Right atrium auricular region (tissue), 2 donors: Measurements from ENCODE around the gene XPNPEP2. TPM values are rescaled to one million over a fixed set of nuclear protein-coding genes. Genes with fewer than 3 reads are reported as not detected.

Experiments used
- DNase-seq: peaks from one replicate; pipeline ENCODE4 v3.0.0-alpha.2; 2019; ENCODE audit warnings: low spot score
- H3K27ac ChIP-seq, 2 donors: fragments of 200-600 bp; sonication (generic); 1 replicate in 1 of 2; 2 replicates in 1 of 2; pipeline ENCODE4 v1.5.1; 2016 to 2019
- H3K27me3 ChIP-seq, 2 donors: fragments of 200-600 bp; sonication (generic); one replicate each; pipeline versions ENCODE4 v1.5.1 to v1.6.0; 2017 to 2019
- H3K36me3 ChIP-seq: fragments of 200-600 bp; sonication (generic); one replicate; pipeline ENCODE4 v1.5.1; 2016
- H3K4me1 ChIP-seq, 2 donors: fragments of 200-600 bp; sonication (generic); one replicate each; pipeline versions ENCODE4 v1.5.1 to v1.6.0; 2017 to 2019
- H3K4me3 ChIP-seq, 2 donors: fragments of 200-600 bp; sonication (generic); 1 replicate in 1 of 2; 2 replicates in 1 of 2; pipeline ENCODE4 v1.5.1; 2017 to 2019; ENCODE audit warnings: mild to moderate bottlenecking in 1 of 2, moderate library complexity in 1 of 2
- H3K9me3 ChIP-seq, 2 donors: fragments of 200-600 bp; sonication (generic); one replicate each; pipeline ENCODE4 v1.5.1; 2019
- CTCF ChIP-seq, 2 donors: fragments of 200-600 bp; sonication (generic); IDR thresholded peaks; one replicate each; pipeline ENCODE4 v1.5.1; 2019; ENCODE audit warnings: antibody characterized with exemption in 2 of 2
- total RNA-seq, 2 donors: library from RNA; depleted of rRNA; stranded (reverse); fragments of >200 nt; gene quantifications; one replicate each; pipeline ENCODE4 v1.1.0, GENCODE V29; 2016

The XPNPEP2 gene
- total RNA-seq, 2 donors from 2014 or later: 2.0 to 3.5 TPM

DNA sequence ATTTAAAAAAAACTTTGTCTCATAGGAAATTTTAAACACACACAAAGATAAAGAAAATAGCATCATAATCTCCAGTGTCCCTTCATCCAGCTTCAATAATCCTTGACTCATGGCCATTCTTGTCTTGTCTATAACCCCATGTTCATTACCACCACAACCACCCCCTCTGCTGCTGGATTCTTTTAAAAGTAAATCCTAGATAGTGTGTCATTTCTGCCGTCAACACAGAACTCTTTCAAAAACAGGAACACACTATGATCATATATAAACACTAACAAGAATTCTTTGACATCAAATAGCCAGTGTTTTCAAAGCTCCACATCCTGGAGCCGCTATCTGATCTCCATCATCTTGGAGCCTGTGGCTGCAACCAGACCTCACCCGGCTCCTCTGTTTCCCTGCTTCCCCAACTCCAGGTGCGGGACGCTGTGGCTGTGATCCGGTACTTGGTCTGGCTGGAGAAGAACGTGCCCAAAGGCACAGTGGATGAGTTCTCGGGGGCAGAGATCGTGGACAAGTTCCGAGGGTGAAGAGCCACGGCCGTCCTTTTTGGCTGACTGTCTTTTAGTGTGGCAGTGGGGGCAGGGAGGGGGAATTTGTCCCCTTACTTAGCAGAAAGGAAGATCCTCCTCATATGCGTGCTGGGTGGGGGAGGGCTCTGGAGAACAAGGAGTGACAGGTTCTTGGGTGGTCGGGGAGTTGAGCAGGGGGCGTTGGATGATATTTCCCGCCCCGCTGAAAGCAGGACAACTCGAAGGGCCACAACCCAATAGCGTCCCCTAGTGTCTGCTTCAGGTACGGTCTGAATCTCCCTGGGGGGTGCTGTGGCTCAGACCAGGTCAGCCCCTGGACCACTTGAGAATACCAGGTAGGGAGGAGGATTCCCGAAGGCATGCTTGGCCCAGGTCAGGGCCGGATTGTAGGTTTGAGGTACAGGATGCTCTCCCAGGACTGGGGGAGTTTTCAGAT is 15.6 kb downstream of the XPNPEP2 start:
- no peak for DNase-seq
- H3K27me3 ChIP-seq: no peaks in the 10 kb centered on the region
- no peak for TF ChIP-seq CTCF (IDR thresholded peaks at IDR 0.05)

DNA sequence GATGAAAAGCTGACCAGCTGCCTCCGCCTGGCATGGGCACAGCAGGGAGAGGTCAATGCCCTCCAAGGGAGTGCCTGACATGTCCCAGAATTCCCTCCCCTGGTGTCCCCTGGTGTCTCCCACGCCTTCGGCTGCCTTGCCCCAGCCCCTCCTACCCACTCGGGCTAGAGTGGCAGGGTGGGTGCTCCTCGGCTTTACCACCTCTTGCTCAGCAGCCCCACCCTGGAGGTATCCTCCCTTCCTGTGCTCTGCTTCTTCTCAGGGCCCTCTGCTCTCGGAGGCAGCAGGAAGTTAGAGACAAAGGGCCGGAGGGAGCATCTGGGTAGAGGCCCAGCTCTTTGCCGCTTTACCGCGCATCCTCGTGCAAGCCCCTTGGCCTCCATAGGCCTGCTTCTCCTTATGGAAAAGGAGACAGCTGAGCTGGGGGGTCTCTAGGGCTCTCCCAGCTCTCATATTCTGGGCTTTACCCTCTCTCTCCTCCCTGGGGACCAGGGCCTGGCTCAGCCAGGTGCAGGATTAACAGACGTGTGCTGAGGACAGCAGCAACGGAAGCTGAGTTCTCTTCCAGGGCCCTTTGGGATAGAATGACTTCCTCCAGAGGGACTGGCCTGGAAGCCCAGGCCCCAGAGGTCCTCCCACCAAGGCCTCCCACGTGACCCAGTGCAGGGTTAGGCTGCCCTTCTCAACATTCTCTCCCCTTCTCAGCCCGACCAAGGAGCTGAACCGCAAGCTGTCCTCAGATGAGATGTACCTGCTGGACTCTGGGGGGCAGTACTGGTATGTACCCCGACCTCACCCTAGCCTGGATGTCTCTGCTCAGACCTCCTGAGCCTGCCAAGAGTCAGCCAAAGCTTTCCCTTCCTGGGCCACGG is 17.2 kb downstream of the XPNPEP2 start:
- Histone ChIP-seq H3K9me3 (no peaks in the 10 kb centered on the region), H3K27me3 (no peaks in the 10 kb centered on the region), H3K4me3 (no peak overlapping the region), H3K36me3 (no peaks in the 10 kb centered on the region), H3K4me1 (peaks cover 0 to 12% of the 10 kb centered on the region in 2 donors), H3K27ac (no peak overlapping the region)
- TF ChIP-seq CTCF (IDR thresholded peaks at IDR 0.05): no peak
- DNase-seq: no peak

More for the DNA sequence above, 15.6 kb downstream of the XPNPEP2 start:
- Histone ChIP-seq H3K9me3 (no peaks in the 10 kb centered on the region), H3K4me3 (no peak overlapping the region), H3K4me1 (peaks cover 0 to 3% of the 10 kb centered on the region in 2 donors), H3K36me3 (no peaks in the 10 kb centered on the region), H3K27ac (no peak overlapping the region)

DNA sequence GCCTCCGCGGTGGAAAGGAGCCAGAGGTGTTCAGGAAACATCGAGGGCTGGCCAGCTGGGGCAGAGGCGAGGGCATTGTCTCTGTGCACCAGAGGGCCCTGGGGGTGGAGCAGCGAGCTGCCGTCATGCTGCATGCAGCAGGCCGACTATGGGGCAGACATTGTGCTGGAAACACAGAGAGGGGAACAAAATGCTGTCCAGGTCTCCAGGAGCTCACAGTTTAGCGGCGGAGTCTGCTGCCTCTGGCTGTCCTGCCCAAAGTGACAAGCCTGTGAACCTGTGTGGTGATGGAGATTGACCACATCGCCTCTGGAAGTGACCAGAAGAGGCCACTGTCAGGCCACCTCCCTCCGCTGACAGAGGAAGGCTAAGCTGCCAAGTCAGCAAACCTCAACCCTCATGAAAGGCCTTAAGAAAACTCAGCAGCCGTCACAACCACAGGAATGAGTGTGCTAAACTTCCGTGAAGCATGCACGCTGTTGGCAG is 20.8 kb downstream of the XPNPEP2 start:
- Histone ChIP-seq H3K4me3 (no peak overlapping the region), H3K27me3 (no peaks in the 10 kb centered on the region), H3K4me1 (peaks cover 0 to 12% of the 10 kb centered on the region in 2 donors), H3K9me3 (no peaks in the 10 kb centered on the region), H3K27ac (no peak overlapping the region), H3K36me3 (no peaks in the 10 kb centered on the region)
- no peak for DNase-seq
- peak in 1 of 2 donors; percentile 27 for TF ChIP-seq CTCF (IDR thresholded peaks at IDR 0.05)

- H3K27me3 ChIP-seq: no peaks in the 10 kb centered on the region
- TF ChIP-seq CTCF (IDR thresholded peaks at IDR 0.05): no peak
- no peaks in the 10 kb centered on the region for H3K36me3 ChIP-seq
- no peaks in the 10 kb centered on the region for H3K9me3 ChIP-seq
- no peak overlapping the region for H3K27ac ChIP-seq
- no peak overlapping the region for H3K4me3 ChIP-seq
- H3K4me1 ChIP-seq: peaks cover 0 to 12% of the 10 kb centered on the region in 2 donors
- no peak for DNase-seq
These were observed 21.4 kb downstream of the XPNPEP2 start for GRCh38 chrX:129760155-129760554.

DNA sequence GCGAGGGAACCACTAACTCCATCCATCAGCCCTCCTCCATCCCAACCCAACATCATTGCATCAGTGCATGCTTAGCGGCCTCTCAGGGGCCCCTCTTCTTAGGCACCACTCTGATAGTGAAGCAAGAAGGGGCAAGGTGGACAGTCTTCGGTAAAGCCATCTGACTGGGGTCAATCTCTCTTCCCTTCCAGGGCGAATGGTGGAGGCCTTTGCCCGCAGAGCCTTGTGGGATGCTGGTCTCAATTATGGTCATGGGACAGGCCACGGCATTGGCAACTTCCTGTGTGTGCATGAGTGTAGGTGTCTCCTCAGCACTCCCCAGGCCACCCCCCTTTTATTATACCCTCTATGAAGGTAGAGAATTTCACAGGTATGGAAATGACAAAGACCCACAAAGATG is 22.2 kb downstream of the XPNPEP2 start:
- no peaks in the 10 kb centered on the region for H3K36me3 ChIP-seq
- H3K9me3 ChIP-seq: no peaks in the 10 kb centered on the region
- no peaks in the 10 kb centered on the region for H3K27me3 ChIP-seq
- H3K27ac ChIP-seq: no peak overlapping the region
- no peak for TF ChIP-seq CTCF (IDR thresholded peaks at IDR 0.05)
- DNase-seq: no peak
- peaks cover 0 to 12% of the 10 kb centered on the region in 2 donors for H3K4me1 ChIP-seq
- H3K4me3 ChIP-seq: no peak overlapping the region
